GM21723 (cell line): Measurements from ENCODE around the gene ALX4.

Source experiments
- ATAC-seq: cut with Tn5 transposase; IDR thresholded peaks from one replicate; pipeline ENCODE4 v1.9.1; 2021; ENCODE audit warnings: mild to moderate bottlenecking, moderate library complexity; ENCODE audit not compliant: unreplicated experiment

The ALX4 gene

GRCh38 chr11:44303401-44303938, 6.5 kb downstream of the ALX4 start:
- ATAC-seq = no peak

DNA sequence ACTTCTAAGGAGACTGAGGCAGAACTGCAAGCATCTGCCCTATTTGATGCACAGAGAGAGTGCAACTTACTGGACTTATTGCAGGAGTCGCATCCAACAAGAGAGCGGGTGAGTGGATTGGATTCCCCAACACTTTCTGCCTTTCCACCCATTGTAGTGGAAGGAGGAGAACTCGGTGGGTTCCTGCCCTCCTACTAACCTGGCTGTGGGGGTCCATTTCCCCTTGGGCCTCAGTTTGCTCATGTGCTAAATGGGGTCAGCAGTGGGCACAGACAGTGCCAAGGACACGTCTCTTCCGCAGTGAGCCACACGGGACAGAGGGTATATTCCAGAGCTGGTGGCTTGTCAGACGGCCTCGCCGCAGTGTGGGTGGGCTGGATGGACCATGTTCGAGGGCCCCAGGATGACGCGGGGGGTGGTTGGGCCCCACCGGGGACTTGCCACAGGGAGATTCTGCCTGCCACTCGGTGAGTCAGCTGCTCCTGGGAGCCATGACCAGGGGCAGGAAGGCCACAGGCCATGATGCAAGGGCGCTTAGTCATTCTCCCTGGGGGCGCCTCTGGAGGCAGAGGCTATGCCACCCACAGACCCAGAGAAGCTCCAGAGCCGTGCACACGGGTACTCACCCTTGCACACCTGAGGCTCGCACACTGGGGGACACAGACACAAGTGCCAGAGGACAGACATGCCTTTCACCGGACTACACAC, 8.2 kb downstream of the ALX4 start:
- no peak for ATAC-seq

DNA sequence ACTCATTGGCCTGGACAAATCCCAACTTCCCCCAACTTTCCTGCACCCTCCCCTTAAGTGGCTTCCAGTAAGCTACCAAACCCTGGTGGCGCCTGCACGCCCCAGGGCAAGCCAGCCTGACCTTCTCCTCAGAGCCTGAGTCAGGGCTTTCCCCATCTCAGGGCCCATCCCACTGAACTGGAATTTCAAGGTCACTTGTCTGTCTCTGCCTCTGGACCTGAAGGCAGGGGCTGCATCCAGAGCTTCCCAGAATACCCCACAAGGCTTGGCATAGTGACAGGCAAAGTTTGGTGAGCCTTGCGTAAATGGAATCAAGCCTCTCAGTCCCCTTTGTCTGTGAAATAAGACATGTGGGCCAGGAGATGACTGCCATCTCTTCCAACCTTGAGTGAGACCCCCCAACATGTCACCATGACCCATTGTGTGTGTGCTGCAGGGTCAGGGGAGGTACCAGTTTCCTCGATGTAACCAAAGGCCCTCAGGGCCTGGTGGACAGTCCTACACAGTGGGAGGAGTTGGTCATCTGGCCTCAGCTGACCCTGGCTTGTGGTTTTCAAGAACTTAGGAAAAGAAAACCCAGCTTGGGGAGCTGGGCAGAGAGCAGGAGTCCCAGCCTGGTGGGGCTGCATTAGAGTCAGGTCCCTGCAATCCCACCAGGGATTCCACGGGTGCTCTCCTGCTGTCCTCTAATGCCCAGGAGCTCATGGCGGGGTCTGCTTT, 8.9 kb downstream of the ALX4 start:
- ATAC-seq = no peak

GRCh38 chr11:44298862-44299261, 11.1 kb downstream of the ALX4 start:
- no peak for ATAC-seq

DNA sequence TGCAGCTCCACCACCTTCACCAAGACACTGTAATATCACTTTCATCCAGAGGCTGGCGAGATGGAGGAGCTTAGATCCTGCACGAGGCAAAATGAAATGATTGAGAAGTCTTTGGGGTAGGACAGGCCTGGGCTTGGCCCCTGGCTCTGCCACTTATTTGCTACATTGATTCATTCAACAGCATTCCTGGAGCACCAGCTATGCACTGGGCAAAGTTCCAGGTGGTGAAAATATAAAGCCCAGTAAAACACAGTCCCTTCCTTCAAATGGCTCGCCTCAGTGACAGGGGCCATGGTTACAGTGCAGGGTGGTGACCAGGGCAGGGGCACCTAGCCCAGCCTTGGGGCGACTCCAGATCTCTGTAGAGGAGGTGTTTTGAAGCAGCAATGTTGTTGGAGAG, 19.7 kb downstream of the ALX4 start:
- no peak for ATAC-seq

GRCh38 chr11:44288133-44288526, 21.8 kb downstream of the ALX4 start:
- ATAC-seq = no peak

DNA sequence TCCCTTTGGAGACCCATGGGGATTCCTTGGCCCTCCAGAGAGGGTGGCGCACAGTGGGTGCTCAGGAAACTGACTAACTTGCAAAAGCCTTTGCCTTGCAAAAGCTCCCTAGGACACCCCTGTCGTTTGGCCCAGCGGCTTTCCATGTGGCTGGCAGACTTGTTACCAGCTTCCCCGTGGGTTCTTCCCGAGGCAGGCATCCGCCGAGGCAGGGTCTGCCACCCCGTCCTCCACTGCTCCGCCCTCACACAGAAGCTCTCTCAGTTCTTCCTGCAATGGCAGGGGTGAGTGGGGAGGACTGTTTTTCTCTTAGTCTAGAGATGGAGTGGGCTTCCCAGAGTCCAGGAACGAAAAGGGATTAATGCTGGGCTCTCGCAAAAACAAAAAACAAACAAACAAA, 23.0 kb downstream of the ALX4 start:
- ATAC-seq = no peak

- no peak for ATAC-seq
These were observed 23.6 kb downstream of the ALX4 start for GRCh38 chr11:44286268-44286880.

- no peak for ATAC-seq
These were observed 24.2 kb downstream of the ALX4 start for GRCh38 chr11:44285756-44286155.

DNA sequence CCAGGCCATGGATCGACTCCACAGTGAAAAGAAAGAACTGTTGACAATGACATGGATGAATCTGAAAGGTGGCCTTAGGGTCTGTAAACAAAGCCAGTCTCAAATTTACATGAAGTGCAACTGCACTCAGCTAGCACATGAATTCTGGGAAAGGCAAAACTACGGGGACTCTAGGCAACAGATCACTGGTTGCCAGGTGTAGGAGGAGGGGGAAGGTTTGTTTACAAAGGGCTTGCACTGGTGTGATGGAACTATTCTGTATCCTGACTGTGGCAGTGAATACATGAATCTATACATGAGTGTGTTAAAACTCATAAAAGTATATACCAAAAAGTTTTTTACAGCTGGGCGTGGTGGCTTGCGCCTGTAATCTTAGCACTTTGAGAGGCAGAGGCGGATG, 27.3 kb downstream of the ALX4 start:
- ATAC-seq = no peak

DNA sequence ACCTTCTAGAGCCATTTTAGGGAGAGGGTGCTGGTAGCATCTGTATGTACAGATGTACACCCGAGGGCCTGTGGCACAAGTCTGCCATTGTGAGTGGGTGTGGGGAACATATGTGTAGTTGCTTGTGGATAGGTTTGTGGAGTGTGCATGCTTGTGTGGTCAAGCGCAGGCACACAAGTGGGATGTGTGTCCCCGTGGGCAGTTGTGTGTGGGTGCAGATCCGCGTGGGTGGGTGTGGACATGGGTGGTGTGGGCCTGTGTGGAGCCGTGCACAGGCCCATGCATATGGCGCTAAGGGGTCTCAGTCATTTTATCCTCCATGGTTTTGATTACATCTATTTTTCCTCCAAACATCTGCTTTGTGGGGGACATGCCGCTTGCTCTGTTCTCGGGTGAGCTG, 28.8 kb downstream of the ALX4 start:
- no peak for ATAC-seq

DNA sequence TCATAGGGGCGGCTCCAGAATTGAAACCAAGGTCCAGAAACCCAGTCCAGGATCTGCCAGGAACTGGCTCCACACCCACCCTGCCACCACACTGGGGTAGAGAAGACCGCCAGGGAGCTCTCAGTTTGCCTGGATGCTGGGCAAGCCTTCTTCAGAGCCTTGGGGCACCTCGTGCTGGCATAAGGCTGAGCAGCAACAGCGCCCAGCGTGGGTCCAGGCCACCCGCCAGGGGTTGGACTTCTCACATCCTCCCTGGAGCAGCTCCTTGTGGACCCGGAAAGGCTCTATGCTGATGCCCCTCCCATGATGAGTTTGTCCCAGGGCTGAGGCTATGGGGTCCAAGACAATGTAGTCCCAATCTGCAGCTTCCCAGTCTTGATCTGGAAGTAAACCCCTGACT, 29.7 kb downstream of the ALX4 start:
- ATAC-seq = no peak

DNA sequence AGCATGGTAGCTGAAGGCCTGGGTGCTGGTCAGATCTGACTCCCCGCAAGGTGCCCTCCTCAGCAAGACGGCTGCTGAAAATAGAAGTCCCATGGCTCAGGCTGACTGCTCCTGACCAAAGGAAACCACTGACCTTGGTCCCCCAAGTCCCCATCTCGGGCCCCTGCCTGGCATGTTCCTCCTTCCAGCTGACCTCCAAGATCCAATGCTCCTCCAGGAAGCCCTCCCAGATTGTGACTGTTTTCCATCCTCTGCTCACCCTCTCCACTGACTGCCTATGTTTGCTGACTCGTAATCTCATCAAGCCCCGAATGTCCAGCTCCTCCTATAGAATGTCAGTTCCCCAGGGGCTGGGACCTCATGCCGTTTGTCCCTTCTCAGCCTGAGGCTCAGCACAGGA, 30.5 kb downstream of the ALX4 start:
- ATAC-seq = no peak

DNA sequence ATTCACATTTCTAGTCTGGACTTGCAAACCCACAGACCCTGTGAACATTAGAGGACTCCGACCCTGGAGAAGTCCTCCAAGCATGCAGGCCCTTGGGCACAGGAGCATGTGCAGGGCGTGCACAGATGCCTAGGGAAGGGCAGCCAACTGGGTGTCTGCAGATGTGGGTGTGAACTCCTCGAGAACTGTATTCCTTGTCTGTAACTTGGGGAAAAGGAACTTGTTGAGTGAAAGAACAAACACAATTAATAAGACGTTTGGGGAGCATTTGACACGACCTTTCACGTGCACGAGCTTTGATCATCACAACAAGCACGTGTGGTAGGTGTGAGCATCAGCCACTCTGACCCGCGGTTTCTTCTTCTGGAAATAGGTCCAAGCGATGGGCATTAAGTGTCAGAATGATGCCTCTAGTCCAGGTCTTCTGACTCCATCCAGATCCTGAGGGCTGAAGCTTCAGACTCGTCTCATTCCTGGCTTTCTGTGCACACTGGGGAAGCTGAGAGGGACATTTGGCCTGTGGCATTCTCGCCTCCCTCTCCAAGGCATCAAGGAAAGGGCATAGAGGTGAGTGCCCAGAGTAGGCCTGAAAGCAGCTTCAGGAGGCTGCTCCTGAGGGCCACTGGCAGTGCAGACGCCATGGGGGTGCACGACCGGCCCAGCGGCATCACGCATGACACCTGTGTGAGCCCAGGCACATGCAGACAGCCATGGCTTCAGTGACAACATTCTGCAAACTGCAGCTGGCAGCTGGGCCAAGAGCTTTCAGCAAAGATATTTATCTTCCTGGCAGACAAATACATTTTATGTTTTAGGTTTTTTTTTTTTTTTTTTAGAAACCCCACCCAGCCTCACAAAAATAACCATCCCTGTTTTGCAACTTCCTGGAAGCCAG, 32.5 kb downstream of the ALX4 start:
- no peak for ATAC-seq

GRCh38 chr11:44275961-44276550, 33.9 kb downstream of the ALX4 start:
- no peak for ATAC-seq

DNA sequence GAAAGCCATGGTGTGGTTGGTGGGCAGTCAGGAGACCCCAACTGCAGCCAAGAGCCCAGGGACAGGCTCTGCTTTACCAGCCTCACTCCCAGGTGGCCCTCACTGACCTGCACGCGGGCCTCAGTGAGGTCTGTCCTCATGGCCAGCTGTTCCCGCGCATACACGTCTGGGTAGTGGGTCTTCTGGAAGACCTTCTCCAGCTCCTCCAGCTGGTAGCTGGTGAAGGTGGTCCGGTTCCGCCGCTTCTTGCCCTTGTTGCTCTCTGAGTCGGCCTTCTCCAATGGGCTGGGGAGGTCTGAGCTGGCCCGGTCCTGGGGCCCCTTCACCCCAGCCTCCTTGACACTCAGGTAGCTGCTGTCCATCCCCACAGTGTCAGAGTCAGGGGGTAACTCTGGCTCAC, 34.7 kb downstream of the ALX4 start:
- no peak for ATAC-seq

GRCh38 chr11:44274404-44274803, 35.5 kb downstream of the ALX4 start:
- no peak for ATAC-seq

DNA sequence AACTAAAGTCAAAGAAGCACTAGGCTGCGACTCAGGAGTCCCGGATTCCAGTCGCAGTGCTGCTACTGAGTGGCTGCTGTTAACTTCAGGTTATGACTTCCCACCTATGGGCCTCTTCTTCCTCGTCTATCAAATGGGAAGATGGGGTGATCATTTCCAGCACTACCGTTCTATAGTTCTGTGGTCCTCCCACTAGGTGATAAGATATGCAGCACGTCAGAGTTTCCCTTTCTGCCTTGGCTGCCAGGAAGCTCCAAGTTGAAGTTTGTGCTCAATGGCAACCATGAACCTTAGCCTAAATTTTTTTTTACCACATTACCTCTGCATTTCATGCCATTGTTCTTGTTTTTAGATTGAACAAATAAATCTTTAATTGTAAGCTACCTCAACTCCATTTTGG, 38.7 kb downstream of the ALX4 start:
- no peak for ATAC-seq

GRCh38 chr11:44270403-44271273, 39.3 kb downstream of the ALX4 start:
- no peak for ATAC-seq
